HepG2 (cell line): Measurements from ENCODE around the gene CSF3R. TPM values are rescaled to one million over a fixed set of nuclear protein-coding genes. Genes with fewer than 3 reads are reported as not detected.
A peak's percentile ranks its signal among the peaks of the same experiment; 100 is the strongest.

ENCODE experiments used
- AHR ChIP-seq: IDR thresholded peaks from 2 replicates; pipeline ENCODE4 v1.6.1; 2018; ENCODE audit warnings: missing genetic modification reagents, missing compliant biosample characterization
- CENPBD1 ChIP-seq: sonication (generic); formaldehyde crosslinking; IDR thresholded peaks from 2 replicates; pipeline ENCODE4 v1.8.0; 2022; ENCODE audit warnings: missing genetic modification reagents, low read depth, mild to moderate bottlenecking, borderline replicate concordance
- DMAP1 ChIP-seq: IDR thresholded peaks from 2 replicates; pipeline ENCODE4 v1.6.1; 2016
- FOSL2 ChIP-seq: sonication (generic); formaldehyde crosslinking; IDR thresholded peaks from 2 replicates; pipeline ENCODE4 v1.4.0; 2020; ENCODE audit warnings: missing genetic modification reagents
- HIVEP1 ChIP-seq: sonication (generic); formaldehyde crosslinking; IDR thresholded peaks from 2 replicates; pipeline ENCODE4 v1.4.0; 2020; ENCODE audit warnings: mild to moderate bottlenecking, missing genetic modification reagents
- JUNB ChIP-seq: sonication (generic); formaldehyde crosslinking; IDR thresholded peaks from 2 replicates; pipeline ENCODE4 v1.8.0; 2022; ENCODE audit warnings: missing genetic modification reagents, mild to moderate bottlenecking, borderline replicate concordance
- MEF2D ChIP-seq: sonication (generic); formaldehyde crosslinking; IDR thresholded peaks from 2 replicates; pipeline ENCODE4 v1.5.1; 2020; ENCODE audit warnings: mild to moderate bottlenecking, missing genetic modification reagents
- MIER3 ChIP-seq: IDR thresholded peaks from 2 replicates; pipeline ENCODE4 v1.6.1; 2016; ENCODE audit warnings: missing compliant biosample characterization, borderline replicate concordance
- ONECUT2 ChIP-seq: sonication (generic); formaldehyde crosslinking; IDR thresholded peaks from 2 replicates; pipeline ENCODE4 v1.4.0; 2020; ENCODE audit warnings: missing genetic modification reagents
- PAF1 ChIP-seq: IDR thresholded peaks from 2 replicates; pipeline ENCODE4 v1.6.1; 2016; ENCODE audit warnings: missing genetic modification reagents, missing compliant biosample characterization
- PATZ1 ChIP-seq: sonication (generic); formaldehyde crosslinking; IDR thresholded peaks from 2 replicates; pipeline ENCODE4 v1.4.0; 2020; ENCODE audit warnings: missing genetic modification reagents
- PHF8 ChIP-seq: sonication (generic); formaldehyde crosslinking; IDR thresholded peaks from 2 replicates; pipeline ENCODE4 v1.5.0; 2020; ENCODE audit warnings: missing genetic modification reagents
- POLR2G ChIP-seq: fragments of 200-400 bp; formaldehyde crosslinking; IDR thresholded peaks from 2 replicates; pipeline ENCODE4 v1.6.1; 2018; ENCODE audit warnings: mild to moderate bottlenecking, low read depth, low read length, moderate library complexity
- PPARG ChIP-seq: conservative IDR thresholded peaks from 2 replicates; pipeline ENCODE4 v1.6.1; 2016; ENCODE audit warnings: missing biosample characterization, missing genetic modification reagents
- PRMT3 ChIP-seq: sonication (generic); formaldehyde crosslinking; IDR thresholded peaks from 2 replicates; pipeline ENCODE4 v1.8.1; 2022; ENCODE audit warnings: low read depth, mild to moderate bottlenecking, moderate library complexity, missing genetic modification reagents, borderline replicate concordance
- RAD51 ChIP-seq: fragments of 450-650 bp; IDR thresholded peaks from 2 replicates; pipeline ENCODE4 v1.6.1; 2016; ENCODE audit warnings: borderline replicate concordance
- RARA ChIP-seq: IDR thresholded peaks from 2 replicates; pipeline ENCODE4 v1.6.1; 2016; ENCODE audit warnings: missing genetic modification reagents, missing compliant biosample characterization
- TSC22D2 ChIP-seq: sonication (generic); formaldehyde crosslinking; IDR thresholded peaks from 2 replicates; pipeline ENCODE4 v1.5.1; 2020; ENCODE audit warnings: missing genetic modification reagents, mild to moderate bottlenecking, borderline replicate concordance
- XBP1 ChIP-seq: sonication (generic); formaldehyde crosslinking; IDR thresholded peaks from 2 replicates; pipeline ENCODE4 v1.5.0; 2020; ENCODE audit warnings: missing genetic modification reagents
- ZBTB7A ChIP-seq: sonication (generic); formaldehyde crosslinking; IDR thresholded peaks from 2 replicates; pipeline ENCODE4 v1.8.0; 2022; ENCODE audit warnings: mild to moderate bottlenecking, missing genetic modification reagents
- ZNF20 ChIP-seq: sonication (generic); formaldehyde crosslinking; IDR thresholded peaks from 2 replicates; pipeline ENCODE4 v1.4.0; 2020; ENCODE audit warnings: mild to moderate bottlenecking, moderate library complexity, missing genetic modification reagents
- ZNF362 ChIP-seq: sonication (generic); formaldehyde crosslinking; IDR thresholded peaks from 2 replicates; pipeline ENCODE4 v1.4.0; 2020; ENCODE audit warnings: missing genetic modification reagents, mild to moderate bottlenecking, borderline replicate concordance
- ZNF549 ChIP-seq: sonication (generic); formaldehyde crosslinking; IDR thresholded peaks from 2 replicates; pipeline ENCODE4 v1.5.0; 2020; ENCODE audit warnings: missing genetic modification reagents
- ZNF772 ChIP-seq: sonication (generic); formaldehyde crosslinking; IDR thresholded peaks from 2 replicates; pipeline ENCODE4 v1.5.0; 2020; ENCODE audit warnings: mild to moderate bottlenecking, missing genetic modification reagents
- ZNF839 ChIP-seq: sonication (generic); formaldehyde crosslinking; IDR thresholded peaks from 2 replicates; pipeline ENCODE4 v1.4.0; 2020; ENCODE audit warnings: missing genetic modification reagents, mild to moderate bottlenecking, borderline replicate concordance
- polyA plus RNA-seq, 8 experiments: library from polyadenylated mRNA; depleted of rRNA in 3 of 8; stranded (reverse) in 7 of 8; unstranded in 1 of 8; fragments of >200 nt; fragmentation: Illumina TruSeq in 4 of 8; extraction: Trizol in 4 of 8; gene quantifications; 2 replicates each; pipeline versions ENCODE4 v1.2.1 to v1.2.3, GENCODE V29; 2011 to 2016; ENCODE audit warnings: low read depth in 4 of 8, missing spikeins in 1 of 8, mixed read lengths in 1 of 8; ENCODE audit not compliant: insufficient read depth in 1 of 8
- total RNA-seq, 5 experiments: library from RNA; depleted of rRNA; stranded (reverse); fragments of >200 nt; fragmentation: Illumina TruSeq; extraction: Trizol; gene quantifications; 2 replicates each; pipeline ENCODE4 v1.2.3, GENCODE V29; 2016; ENCODE audit warnings: low read depth in 1 of 5
- TF ChIP-seq, protein P1 (sequence below): sonication (generic); formaldehyde crosslinking; IDR thresholded peaks from 2 replicates; pipeline ENCODE4 v1.8.1; 2022; ENCODE audit warnings: low read depth, mild to moderate bottlenecking, missing genetic modification reagents

The CSF3R gene
- total and polyA plus RNA-seq, 2 of the 13 experiments (the other 11 are each of a cell fraction or from before 2014, with no cell fraction given), result 11.9 to 28.8 TPM

- TF ChIP-seq ZNF362 (CRISPR knock-in tag), result no peak
- TF ChIP-seq TSC22D2 (CRISPR knock-in tag), result 0 out of 2 replicates have a peak, but pooled peaks have one; percentile 48
- no peak for TF ChIP-seq RAD51
- no peak; the same call in 1 of the 2 replicates for TF ChIP-seq PHF8 (CRISPR knock-in tag)
- TF ChIP-seq FOSL2 (CRISPR knock-in tag), result no peak
- TF ChIP-seq ZNF549 (CRISPR knock-in tag), result no peak
- no peak for TF ChIP-seq CENPBD1
- TF ChIP-seq POLR2G, result no peak
- TF ChIP-seq DMAP1 (CRISPR knock-in tag), result no peak
- no peak for TF ChIP-seq RARA (CRISPR knock-in tag)
- TF ChIP-seq PAF1, result no peak
- TF ChIP-seq XBP1, result no peak
- 0 out of 2 replicates have a peak, but pooled peaks have one; percentile 26 for TF ChIP-seq HIVEP1 (CRISPR knock-in tag)
- no peak for TF ChIP-seq MEF2D (CRISPR knock-in tag)
- no peak for TF ChIP-seq PRMT3 (CRISPR knock-in tag)
- TF ChIP-seq JUNB (CRISPR knock-in tag), result no peak
- TF ChIP-seq, protein P1, sequence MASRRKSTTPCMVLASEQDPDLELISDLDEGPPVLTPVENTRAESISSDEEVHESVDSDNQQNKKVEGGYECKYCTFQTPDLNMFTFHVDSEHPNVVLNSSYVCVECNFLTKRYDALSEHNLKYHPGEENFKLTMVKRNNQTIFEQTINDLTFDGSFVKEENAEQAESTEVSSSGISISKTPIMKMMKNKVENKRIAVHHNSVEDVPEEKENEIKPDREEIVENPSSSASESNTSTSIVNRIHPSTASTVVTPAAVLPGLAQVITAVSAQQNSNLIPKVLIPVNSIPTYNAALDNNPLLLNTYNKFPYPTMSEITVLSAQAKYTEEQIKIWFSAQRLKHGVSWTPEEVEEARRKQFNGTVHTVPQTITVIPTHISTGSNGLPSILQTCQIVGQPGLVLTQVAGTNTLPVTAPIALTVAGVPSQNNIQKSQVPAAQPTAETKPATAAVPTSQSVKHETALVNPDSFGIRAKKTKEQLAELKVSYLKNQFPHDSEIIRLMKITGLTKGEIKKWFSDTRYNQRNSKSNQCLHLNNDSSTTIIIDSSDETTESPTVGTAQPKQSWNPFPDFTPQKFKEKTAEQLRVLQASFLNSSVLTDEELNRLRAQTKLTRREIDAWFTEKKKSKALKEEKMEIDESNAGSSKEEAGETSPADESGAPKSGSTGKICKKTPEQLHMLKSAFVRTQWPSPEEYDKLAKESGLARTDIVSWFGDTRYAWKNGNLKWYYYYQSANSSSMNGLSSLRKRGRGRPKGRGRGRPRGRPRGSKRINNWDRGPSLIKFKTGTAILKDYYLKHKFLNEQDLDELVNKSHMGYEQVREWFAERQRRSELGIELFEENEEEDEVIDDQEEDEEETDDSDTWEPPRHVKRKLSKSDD, result no peak
- TF ChIP-seq ONECUT2 (CRISPR knock-in tag), result no peak
- 0 out of 2 replicates have a peak, but pooled peaks have one; percentile 40 for TF ChIP-seq ZNF772 (CRISPR knock-in tag)
- no peak for TF ChIP-seq ZNF839
- no peak for TF ChIP-seq MIER3 (CRISPR knock-in tag)
- peak; percentile 61; the same call in 1 of the 2 replicates for TF ChIP-seq ZBTB7A
- no peak for TF ChIP-seq PPARG (CRISPR knock-in tag)
- TF ChIP-seq AHR (CRISPR knock-in tag), result no peak
- TF ChIP-seq ZNF20 (CRISPR knock-in tag), result no peak
- TF ChIP-seq PATZ1 (CRISPR knock-in tag), result peak; percentile 46
Observed at GRCh38 chr1:36482724-36483388, at the start of gene CSF3R (continued).
